Ectodermal cell (in vitro differentiated cells): Measurements from ENCODE around the gene CUX1.
"Not testable (repeated sequence)": the region's sequence is repeated elsewhere in the genome, so short reads cannot be mapped to it uniquely, and the experiment has no call there.

Experiments used
- H3K27ac ChIP-seq: 2 replicates; pipeline ENCODE4 v1.7.0; 2013; ENCODE audit warnings: mild to moderate bottlenecking, low read depth, low read length; ENCODE audit not compliant: insufficient read depth, poor library complexity, severe bottlenecking
- H3K27me3 ChIP-seq: 2 replicates; pipeline ENCODE4 v1.7.0; 2013; ENCODE audit warnings: mild to moderate bottlenecking, low read length; ENCODE audit not compliant: insufficient read depth, control insufficient read depth, poor library complexity, severe bottlenecking
- H3K36me3 ChIP-seq: one replicate; pipeline ENCODE4 v1.7.0; 2013; ENCODE audit warnings: low read length; ENCODE audit not compliant: control insufficient read depth, insufficient read depth
- H3K4me1 ChIP-seq: one replicate; pipeline ENCODE4 v1.7.0; 2013; ENCODE audit warnings: low read length; ENCODE audit not compliant: control insufficient read depth, insufficient read depth
- H3K4me3 ChIP-seq: 2 replicates; pipeline ENCODE4 v1.7.0; 2013; ENCODE audit warnings: low read depth, low read length, control low read depth; ENCODE audit not compliant: insufficient read depth
- H3K9me3 ChIP-seq: 2 replicates; pipeline ENCODE4 v1.7.0; 2013; ENCODE audit warnings: mild to moderate bottlenecking, low read length, moderate library complexity; ENCODE audit not compliant: control insufficient read depth
- WGBS, 2 experiments: methylation state at CpG; one replicate each; pipeline ENCODE4 v1.1.7; 2013; ENCODE audit warnings: missing lambda C conversion rate in 2 of 2; 5-methylcytosine and 5-hydroxymethylcytosine counted together

Gene CUX1

DNA sequence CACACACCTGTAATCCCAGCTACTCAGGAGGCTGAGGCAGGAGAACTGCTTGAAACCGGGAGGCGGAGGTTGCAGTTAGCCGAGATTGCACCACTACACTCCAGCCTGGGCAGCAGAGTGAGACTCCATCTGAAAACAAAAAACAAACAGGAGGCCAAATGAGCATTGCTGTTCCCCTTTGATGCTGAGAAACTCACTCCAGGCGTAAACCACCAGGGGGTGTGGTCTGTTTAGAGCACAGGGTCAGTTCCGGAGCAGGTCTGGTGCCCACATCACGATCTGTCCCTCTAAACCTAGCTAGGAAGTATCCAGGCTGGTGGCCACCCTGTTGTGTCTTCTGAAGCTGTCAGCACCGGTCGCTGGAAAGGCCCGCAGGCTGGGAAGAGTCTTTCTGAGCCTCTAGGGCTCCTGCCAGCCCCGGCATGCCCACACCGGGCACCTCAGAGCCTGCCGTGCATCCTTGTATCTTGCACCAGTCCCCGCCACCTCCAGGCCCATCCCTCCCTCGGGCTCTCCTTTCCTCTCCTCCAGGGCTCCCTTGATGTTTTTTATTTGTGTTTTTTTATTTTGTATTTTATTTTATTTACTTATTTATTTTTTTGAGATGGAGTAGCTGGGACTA is 402.9 kb downstream of the CUX1 start:
- H3K27ac ChIP-seq: no peak overlapping the region
- H3K27me3 ChIP-seq: no peaks in the 10 kb centered on the region
- no peaks in the 10 kb centered on the region for H3K4me1 ChIP-seq
- H3K9me3 ChIP-seq: no peaks in the 10 kb centered on the region
- no peak overlapping the region for H3K4me3 ChIP-seq
- 91 to 95% methylated on average over 13 to 14 of the region's 14 CpGs for WGBS, 2 experiments
- no peaks in the 10 kb centered on the region for H3K36me3 ChIP-seq

DNA sequence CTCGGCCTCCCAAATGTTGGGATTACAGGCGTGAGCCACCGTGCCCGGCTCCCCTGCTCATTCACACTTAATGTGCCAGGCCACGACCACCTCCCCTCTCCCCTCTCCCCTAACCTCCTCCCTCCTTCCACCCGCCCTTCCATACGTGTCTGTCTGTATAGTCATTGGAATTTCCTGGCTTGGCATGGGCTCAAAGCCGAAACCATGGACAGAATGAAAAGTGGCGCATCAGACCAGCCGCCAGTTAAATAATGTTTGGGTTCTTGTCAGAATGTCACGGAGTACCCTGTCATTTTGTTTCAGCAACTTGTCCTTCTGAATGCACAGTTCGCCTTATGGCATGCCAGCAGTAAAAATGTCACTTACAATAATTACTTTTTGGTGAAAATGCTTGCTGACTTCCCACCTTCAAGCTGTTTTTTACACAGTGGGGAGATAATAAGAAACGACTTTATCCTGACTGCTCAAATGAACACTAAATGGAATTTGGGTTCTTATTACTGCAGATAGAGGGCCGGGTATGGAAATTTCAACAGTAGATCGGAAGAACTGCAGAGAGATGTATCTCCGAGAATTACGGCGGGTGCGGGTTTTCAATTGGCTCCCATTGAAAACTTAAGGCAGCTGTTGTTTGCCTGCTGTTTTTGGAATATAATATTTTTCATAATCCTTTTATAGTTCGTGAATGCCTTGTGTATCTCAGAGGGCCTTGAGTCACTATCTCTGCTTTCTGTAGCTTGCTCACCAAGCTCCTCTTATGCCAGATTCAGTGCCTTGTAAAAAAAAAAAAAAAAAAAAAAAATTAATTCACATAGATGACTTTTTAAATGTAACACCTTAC is 403.8 kb downstream of the CUX1 start:
- no peak overlapping the region for H3K4me3 ChIP-seq
- H3K9me3 ChIP-seq: no peaks in the 10 kb centered on the region
- no peak overlapping the region for H3K27ac ChIP-seq
- H3K27me3 ChIP-seq: no peaks in the 10 kb centered on the region
- H3K4me1 ChIP-seq: no peaks in the 10 kb centered on the region
- H3K36me3 ChIP-seq: no peaks in the 10 kb centered on the region
- WGBS, 2 experiments: 95 to 97% methylated on average over 19 to 20 of the region's 20 CpGs

DNA sequence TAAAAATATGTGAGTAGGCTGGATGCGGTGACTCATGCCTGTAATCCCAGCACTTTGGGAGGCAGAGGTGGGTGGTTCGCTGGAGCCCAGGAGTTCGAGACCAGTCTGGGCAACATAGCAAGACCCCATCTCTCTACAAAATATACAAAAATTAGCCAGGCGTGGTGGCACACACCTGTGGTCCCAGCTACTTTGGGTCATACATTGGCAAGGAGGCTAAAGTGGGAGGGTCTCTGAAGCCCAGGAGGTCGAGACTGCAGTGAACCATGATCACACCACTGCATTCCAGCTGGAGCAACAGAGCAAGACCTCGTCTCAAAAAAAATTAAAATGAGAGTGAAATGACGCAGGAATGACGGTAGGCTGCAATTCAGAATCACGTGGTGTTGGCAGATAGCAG is 404.5 kb downstream of the CUX1 start:
- H3K36me3 ChIP-seq: peaks cover under 1% of the 10 kb centered on the region
- H3K27ac ChIP-seq: no peak overlapping the region
- no peaks in the 10 kb centered on the region for H3K27me3 ChIP-seq
- H3K9me3 ChIP-seq: no peaks in the 10 kb centered on the region
- no peaks in the 10 kb centered on the region for H3K4me1 ChIP-seq
- H3K4me3 ChIP-seq: no peak overlapping the region
- WGBS, 2 experiments: 94% methylated on average over 9 of the region's 9 CpGs

DNA sequence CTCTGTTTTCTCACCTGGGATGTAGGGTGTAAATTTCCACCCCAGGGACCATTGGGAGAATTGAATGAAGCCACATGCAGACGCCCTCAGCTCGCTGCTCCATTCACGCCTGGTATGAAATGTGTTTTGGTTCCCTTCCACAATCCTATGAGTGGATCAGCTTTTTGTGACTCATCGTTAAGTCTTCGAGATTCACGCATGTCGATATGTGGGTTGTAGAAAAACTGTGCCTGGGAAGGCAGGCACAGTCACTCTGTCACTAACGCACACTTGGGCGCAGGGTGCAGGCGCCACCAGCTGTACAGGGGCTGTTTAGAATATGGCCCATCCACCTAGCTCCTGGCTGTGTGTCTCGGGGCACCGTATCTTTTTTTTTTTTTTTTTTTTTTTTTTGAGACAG is 405.0 kb downstream of the CUX1 start:
- Histone ChIP-seq H3K4me3 (no peak overlapping the region), H3K27me3 (no peaks in the 10 kb centered on the region), H3K9me3 (no peaks in the 10 kb centered on the region), H3K27ac (no peak overlapping the region), H3K4me1 (no peaks in the 10 kb centered on the region), H3K36me3 (peaks cover 6% of the 10 kb centered on the region)
- 97 to 98% methylated on average over 12 of the region's 12 CpGs for WGBS, 2 experiments

DNA sequence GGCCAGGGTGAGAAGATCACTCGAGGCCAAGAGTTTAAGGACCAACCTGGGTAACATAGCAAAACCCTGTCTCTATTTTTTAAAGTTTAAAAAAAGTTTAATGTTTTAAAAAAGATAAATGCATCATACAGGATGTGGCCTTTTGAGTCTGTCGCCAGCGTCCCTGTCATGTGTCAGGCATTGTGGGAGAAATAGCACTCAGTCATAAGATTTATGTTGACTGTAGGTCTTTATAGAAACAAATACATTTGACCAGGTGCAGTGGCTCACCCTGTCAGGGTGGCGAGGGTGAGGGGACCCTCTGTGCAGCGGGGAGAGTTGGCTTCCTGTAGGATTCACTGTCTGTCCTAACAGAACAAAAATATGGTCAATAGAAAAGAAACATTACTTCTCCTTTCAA is 405.8 kb downstream of the CUX1 start:
- no peak overlapping the region for H3K27ac ChIP-seq
- no peak overlapping the region for H3K4me3 ChIP-seq
- WGBS, 2 experiments: 93 to 97% methylated on average over 5 of the region's 5 CpGs
- H3K4me1 ChIP-seq: no peaks in the 10 kb centered on the region
- H3K36me3 ChIP-seq: peaks cover 9% of the 10 kb centered on the region
- H3K9me3 ChIP-seq: no peaks in the 10 kb centered on the region
- no peaks in the 10 kb centered on the region for H3K27me3 ChIP-seq

DNA sequence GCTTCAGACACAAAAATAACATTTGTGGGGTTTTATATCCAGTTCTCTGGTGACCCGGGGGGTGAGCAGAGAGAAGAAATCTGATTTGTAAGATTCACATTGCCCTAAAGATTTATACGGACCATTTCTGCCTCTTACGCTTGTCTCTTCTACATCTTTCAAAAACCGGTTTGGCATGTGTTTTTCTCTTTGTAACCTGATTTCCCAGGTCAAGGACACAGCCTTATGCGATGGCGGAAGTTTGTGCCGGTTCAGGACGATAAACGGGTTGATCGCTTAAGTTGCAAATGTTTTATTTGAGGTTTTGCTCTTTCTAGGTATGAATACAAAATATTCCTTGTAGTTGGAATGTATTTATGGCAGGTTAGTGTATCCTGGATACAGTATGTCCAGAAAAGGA is 407.6 kb downstream of the CUX1 start:
- Histone ChIP-seq H3K27me3 (no peaks in the 10 kb centered on the region), H3K4me1 (no peaks in the 10 kb centered on the region), H3K36me3 (peaks cover 12% of the 10 kb centered on the region), H3K27ac (no peak overlapping the region), H3K4me3 (no peak overlapping the region), H3K9me3 (no peaks in the 10 kb centered on the region)
- WGBS, 2 experiments: 97% methylated on average over 10 of the region's 10 CpGs

DNA sequence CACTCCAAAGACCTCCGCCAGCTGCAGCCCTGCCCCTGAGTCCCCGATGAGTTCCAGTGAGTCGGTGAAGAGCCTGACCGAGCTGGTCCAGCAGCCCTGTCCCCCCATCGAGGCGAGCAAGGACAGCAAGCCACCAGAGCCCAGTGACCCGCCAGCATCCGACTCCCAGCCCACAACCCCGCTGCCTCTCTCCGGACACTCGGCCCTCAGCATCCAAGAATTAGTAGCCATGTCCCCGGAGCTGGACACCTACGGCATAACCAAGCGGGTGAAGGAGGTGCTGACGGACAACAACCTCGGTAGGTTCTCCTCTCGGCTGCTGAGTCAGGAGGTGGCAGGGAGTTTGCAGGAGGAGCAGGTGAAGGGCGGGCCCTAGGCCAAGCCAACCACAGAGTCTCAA is 409.9 kb downstream of the CUX1 start:
- no peaks in the 10 kb centered on the region for H3K4me1 ChIP-seq
- H3K27ac ChIP-seq: no peak overlapping the region
- no peaks in the 10 kb centered on the region for H3K27me3 ChIP-seq
- 95 to 97% methylated on average over 18 of the region's 18 CpGs for WGBS, 2 experiments
- no peak overlapping the region for H3K4me3 ChIP-seq
- H3K36me3 ChIP-seq: peaks cover 14% of the 10 kb centered on the region
- H3K9me3 ChIP-seq: no peaks in the 10 kb centered on the region

DNA sequence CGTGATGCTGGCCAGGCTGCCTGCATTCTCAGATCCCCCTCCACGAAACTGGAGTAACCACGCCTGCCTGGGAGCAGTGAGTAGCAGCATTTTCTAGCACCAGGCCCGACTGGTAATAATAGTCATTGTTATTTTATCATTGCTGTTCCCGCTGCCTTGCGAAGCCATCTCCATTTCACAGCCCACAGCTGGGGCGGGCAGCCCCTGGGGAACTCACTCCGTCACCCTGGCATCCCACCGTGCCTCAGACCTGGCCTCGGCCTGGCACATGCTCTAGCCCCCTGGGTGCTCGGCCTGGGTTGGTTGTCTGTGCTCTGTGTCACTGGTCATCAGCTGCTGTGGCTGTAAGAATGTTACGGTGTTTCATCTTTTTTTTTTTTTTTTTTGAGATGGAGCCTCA is 411.5 kb downstream of the CUX1 start:
- Histone ChIP-seq H3K36me3 (peaks cover 14% of the 10 kb centered on the region), H3K4me1 (no peaks in the 10 kb centered on the region), H3K9me3 (no peaks in the 10 kb centered on the region), H3K27me3 (no peaks in the 10 kb centered on the region), H3K4me3 (no peak overlapping the region), H3K27ac (no peak overlapping the region)
- WGBS, 2 experiments: 96 to 97% methylated on average over 12 of the region's 12 CpGs

DNA sequence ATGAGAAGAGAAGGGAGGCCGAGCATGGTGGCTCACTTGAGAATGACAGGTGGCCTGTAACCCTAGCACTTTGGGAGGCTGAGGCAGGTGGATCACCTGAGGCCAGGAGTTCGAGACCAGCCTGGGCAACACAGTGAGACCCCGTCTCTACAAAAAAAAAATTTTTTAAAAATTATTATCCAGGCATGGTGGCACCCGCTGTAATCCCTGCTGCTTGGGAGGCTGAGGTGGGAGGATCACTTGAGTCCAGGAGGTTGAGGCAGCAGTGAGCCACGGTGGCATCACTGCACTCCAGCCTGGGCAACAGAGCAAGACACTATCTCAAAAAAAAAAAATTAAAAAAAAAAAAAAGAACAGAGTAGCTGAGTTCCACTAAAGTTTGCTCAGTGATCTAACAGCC is 412.7 kb downstream of the CUX1 start:
- not testable (repeated sequence) for H3K4me1 ChIP-seq, H3K9me3 ChIP-seq, H3K27me3 ChIP-seq, H3K27ac ChIP-seq, H3K4me3 ChIP-seq
- whole genome bisulfite sequencing, 2 experiments: 85 to 93% methylated on average over 5 of the region's 5 CpGs
- peaks cover 17% of the 10 kb centered on the region for H3K36me3 ChIP-seq

DNA sequence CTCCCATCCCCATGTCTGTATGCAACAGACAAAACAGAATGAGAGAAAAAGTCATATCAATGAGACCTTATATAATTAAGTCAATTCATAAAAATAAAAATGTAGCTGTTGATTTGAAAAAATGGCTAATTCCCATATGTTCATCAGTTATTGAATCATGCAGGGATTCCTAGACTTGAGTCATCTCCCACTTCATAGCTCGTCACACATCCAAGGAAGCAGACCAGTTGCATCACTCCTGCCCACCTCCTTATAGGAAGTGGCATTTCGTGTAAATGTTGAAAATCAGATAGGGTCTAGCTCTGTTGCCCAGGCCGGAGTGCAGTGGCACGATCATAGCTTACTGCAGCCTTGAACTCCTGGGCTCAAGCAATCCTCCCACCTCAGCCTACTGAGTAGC is 413.2 kb downstream of the CUX1 start:
- peaks cover 17% of the 10 kb centered on the region for H3K36me3 ChIP-seq
- WGBS, 2 experiments: 95 to 98% methylated on average over 4 of the region's 4 CpGs
- no peaks in the 10 kb centered on the region for H3K4me1 ChIP-seq
- no peak overlapping the region for H3K27ac ChIP-seq
- H3K27me3 ChIP-seq: no peaks in the 10 kb centered on the region
- no peak overlapping the region for H3K4me3 ChIP-seq
- H3K9me3 ChIP-seq: no peaks in the 10 kb centered on the region
